Suprapubic skin (tissue), 4 donors: ENCODE data around the gene EHBP1L1.

Source experiments
- CTCF ChIP-seq, 2 donors: fragments of 200-600 bp in 1 of 2; fragments of 450-650 bp in 1 of 2; sonication (generic) in 1 of 2; IDR thresholded peaks; one replicate each; pipeline ENCODE4 v1.5.1; 2016 to 2019; ENCODE audit warnings: antibody characterized with exemption in 2 of 2, mild to moderate bottlenecking in 1 of 2, moderate library complexity in 1 of 2
- EP300 ChIP-seq: sonication (generic); formaldehyde crosslinking; IDR thresholded peaks from one replicate; pipeline ENCODE4 v1.6.1; 2017; ENCODE audit warnings: antibody characterized with exemption
- POLR2A ChIP-seq, 2 donors: fragments of 450-650 bp; IDR thresholded peaks; one replicate each; pipeline ENCODE4 v1.6.1; 2017; ENCODE audit warnings: antibody characterized with exemption in 2 of 2, mild to moderate bottlenecking in 2 of 2, moderate library complexity in 2 of 2
- POLR2AphosphoS5 ChIP-seq, 3 donors: sonication (generic); formaldehyde crosslinking; IDR thresholded peaks; one replicate each; pipeline ENCODE4 v1.6.1; 2017; ENCODE audit warnings: antibody characterized with exemption in 3 of 3

- no peak for TF ChIP-seq EP300
- no peak for TF ChIP-seq CTCF (IDR thresholded peaks at IDR 0.05)
- TF ChIP-seq POLR2AphosphoS5 (IDR thresholded peaks at IDR 0.05): no peak
- TF ChIP-seq POLR2A (IDR thresholded peaks at IDR 0.05): no peak
Measured at GRCh38 chr11:65621460-65621859, 45.6 kb downstream of the EHBP1L1 start.
